ENCODE data around the gene LMNB1. TPM values are rescaled to one million over a fixed set of nuclear protein-coding genes. Genes with fewer than 3 reads are reported as not detected.

Gene LMNB1
- total RNA-seq, 1 experiment from 2014 or later: 211 TPM

DNA sequence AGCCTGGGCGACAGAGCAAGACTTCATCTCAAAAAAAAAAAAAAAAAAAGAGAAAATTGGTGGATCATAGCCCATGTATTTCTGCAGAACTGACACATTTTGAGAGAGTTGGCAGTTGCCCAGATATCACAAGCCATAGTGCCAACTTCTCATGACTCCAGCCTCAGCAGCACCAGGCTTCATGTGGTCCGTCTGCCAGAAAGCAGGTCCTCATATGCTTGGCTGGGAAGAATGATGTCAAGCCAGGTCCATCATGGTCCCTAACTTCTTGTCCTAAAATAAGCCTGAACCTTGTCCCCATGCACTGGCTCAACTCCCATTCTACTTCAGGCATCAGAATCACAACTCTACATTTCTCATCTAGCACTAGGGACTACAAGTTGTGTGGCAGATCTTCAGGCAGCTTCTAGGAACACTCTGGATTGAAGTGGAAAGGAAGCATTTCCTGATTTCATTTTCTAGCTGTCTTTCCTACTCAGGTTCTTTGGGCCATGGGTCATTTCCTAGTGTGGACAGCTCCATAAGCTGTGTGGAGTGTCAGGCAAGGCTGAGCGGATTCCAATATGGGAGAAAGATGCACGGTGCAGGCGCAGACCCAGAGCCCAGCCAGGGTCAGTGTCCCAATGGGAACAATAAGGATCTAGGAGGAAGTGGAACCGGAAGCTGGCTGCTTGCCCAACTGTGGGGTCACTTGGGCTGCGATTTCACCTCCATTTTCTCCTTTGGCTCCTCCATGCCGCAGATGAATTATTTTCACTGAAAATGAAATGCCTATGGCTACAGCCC is 90.1 kb downstream of the LMNB1 start:
- H3K4me1 Mint-ChIP-seq: peaks cover 16% of the 10 kb centered on the region in 2 experiments
- Histone ChIP-seq H3K4ac (ENCODE audit: low read depth, low read length) (no peak overlapping the region), H2AK5ac (ENCODE audit: insufficient read length, low read length) (no peak overlapping the region), H3K23me2 (ENCODE audit: insufficient read length, low read depth, low read length, poor library complexity, severe bottlenecking) (peaks cover 4% of the 10 kb centered on the region), H4K8ac (replicated peaks; ENCODE audit: insufficient read length, low read depth, low read length) (no peak overlapping the region), H2BK20ac (ENCODE audit: low read depth, low read length, poor library complexity, severe bottlenecking) (no peak overlapping the region), H2BK120ac (ENCODE audit: low read depth, low read length, poor library complexity, severe bottlenecking) (no peak overlapping the region), H2AFZ (ENCODE audit: low read length) (no peak overlapping the region), H3K4me2 (ENCODE audit: insufficient read depth, insufficient read length, low read length) (no peak overlapping the region), H2BK5ac (ENCODE audit: insufficient read length, low read length) (no peak overlapping the region), H4K5ac (ENCODE audit: insufficient read length, low read depth, low read length) (no peak overlapping the region), H3K9ac (ENCODE audit: extremely low read depth, insufficient read length, low read length) (no peak overlapping the region), H3K79me1 (ENCODE audit: insufficient read depth, low read depth, low read length, poor library complexity, severe bottlenecking) (no peaks in the 10 kb centered on the region), H3T11ph (ENCODE audit: low read length) (no peak overlapping the region), H4K20me1 (ENCODE audit: control insufficient read depth, insufficient read depth, insufficient read length) (no peaks in the 10 kb centered on the region), H2BK12ac (ENCODE audit: insufficient read length, low read depth, low read length) (no peak overlapping the region), H3K23ac (ENCODE audit: insufficient read length, low read depth, low read length) (no peak overlapping the region), H3K79me2 (ENCODE audit: insufficient read depth, low read length) (no peaks in the 10 kb centered on the region), H3K18ac (ENCODE audit: insufficient read length, low read depth, low read length) (no peak overlapping the region), H3K56ac (ENCODE audit: insufficient read length, low read depth, low read length) (no peak overlapping the region), H3K9me3 (ENCODE audit: control insufficient read depth, low read depth, low read length) (no peaks in the 10 kb centered on the region), H4K91ac (ENCODE audit: insufficient read length, low read depth, low read length) (no peak overlapping the region), H2BK15ac (ENCODE audit: low read depth, low read length) (no peak overlapping the region), H3K4me1 (ENCODE audit: insufficient read depth, low read length) (no peaks in the 10 kb centered on the region; the same call in 1 of the 2 replicates), H3K14ac (ENCODE audit: insufficient read depth, low read length) (no peak overlapping the region), H3K27me3 (ENCODE audit: insufficient read depth, low read length) (no peaks in the 10 kb centered on the region), H3K27ac (ENCODE audit: insufficient read length, low read depth, low read length) (no peak overlapping the region)
- peaks cover 0 to 11% (median 8%) of the 10 kb centered on the region in 3 experiments; a peak in 4 of 7 replicates for H3K36me3 Mint-ChIP-seq (ENCODE audit: insufficient read depth in 1 of 3, low read depth in 3 of 3)
- TF ChIP-seq, protein P1, sequence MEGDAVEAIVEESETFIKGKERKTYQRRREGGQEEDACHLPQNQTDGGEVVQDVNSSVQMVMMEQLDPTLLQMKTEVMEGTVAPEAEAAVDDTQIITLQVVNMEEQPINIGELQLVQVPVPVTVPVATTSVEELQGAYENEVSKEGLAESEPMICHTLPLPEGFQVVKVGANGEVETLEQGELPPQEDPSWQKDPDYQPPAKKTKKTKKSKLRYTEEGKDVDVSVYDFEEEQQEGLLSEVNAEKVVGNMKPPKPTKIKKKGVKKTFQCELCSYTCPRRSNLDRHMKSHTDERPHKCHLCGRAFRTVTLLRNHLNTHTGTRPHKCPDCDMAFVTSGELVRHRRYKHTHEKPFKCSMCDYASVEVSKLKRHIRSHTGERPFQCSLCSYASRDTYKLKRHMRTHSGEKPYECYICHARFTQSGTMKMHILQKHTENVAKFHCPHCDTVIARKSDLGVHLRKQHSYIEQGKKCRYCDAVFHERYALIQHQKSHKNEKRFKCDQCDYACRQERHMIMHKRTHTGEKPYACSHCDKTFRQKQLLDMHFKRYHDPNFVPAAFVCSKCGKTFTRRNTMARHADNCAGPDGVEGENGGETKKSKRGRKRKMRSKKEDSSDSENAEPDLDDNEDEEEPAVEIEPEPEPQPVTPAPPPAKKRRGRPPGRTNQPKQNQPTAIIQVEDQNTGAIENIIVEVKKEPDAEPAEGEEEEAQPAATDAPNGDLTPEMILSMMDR (conservative IDR thresholded peaks at IDR 0.05): no peak
- no CpG with 5 or more reads among the region's 8 CpGs for WGBS (ENCODE audit: extremely low coverage, insufficient read length, low lambda C conversion rate)
- H3K27ac Mint-ChIP-seq: peak overlapping the region in 1 of 3 experiments; percentile 30; a peak in 1 of 7 replicates
- no peaks in the 10 kb centered on the region for H3K9me3 Mint-ChIP-seq
- DNase-seq: no peak
- peaks cover 2% of the 10 kb centered on the region; the same call in 1 of the 2 replicates for H3K27me3 Mint-ChIP-seq (ENCODE audit: low read depth)
- H3K4me3 Mint-ChIP-seq: no peak overlapping the region

All from H9 (cell line).